GM23338 (cell line): ENCODE data around the gene GNA12. TPM values are rescaled to one million over a fixed set of nuclear protein-coding genes. Genes with fewer than 3 reads are reported as not detected.

Experiments
- ATAC-seq: fragments of 200-7000 bp; cut with Tn5 transposase; 3 replicates; pipeline ENCODE4 v1.9.1; 2020
- DNase-seq: peaks from one replicate; pipeline ENCODE4 v3.0.0-alpha.2; 2015; ENCODE audit warnings: low spot score
- H2AFZ ChIP-seq: fragments of 200-600 bp; sonication (generic); 2 replicates; pipeline ENCODE4 v1.8.0; 2016; ENCODE audit warnings: antibody characterized with exemption, mild to moderate bottlenecking, moderate library complexity
- H3F3A ChIP-seq: fragments of 200-600 bp; sonication (generic); replicated peaks from 2 replicates; pipeline ENCODE4 v1.8.0; 2017; ENCODE audit warnings: antibody characterized with exemption, mixed run types, low read depth
- H3K27ac ChIP-seq: fragments of 200-600 bp; sonication (generic); 2 replicates; pipeline ENCODE4 v1.6.1; 2016; ENCODE audit warnings: low read depth
- H3K27me3 ChIP-seq: fragments of 200-600 bp; sonication (generic); 2 replicates; pipeline ENCODE4 v1.8.0; 2016; ENCODE audit warnings: mild to moderate bottlenecking, mixed run types, moderate library complexity; ENCODE audit not compliant: insufficient read depth
- H3K36me3 ChIP-seq: fragments of 200-600 bp; sonication (generic); 2 replicates; pipeline ENCODE4 v1.8.0; 2016; ENCODE audit warnings: mild to moderate bottlenecking; ENCODE audit not compliant: insufficient read depth
- H3K4me1 ChIP-seq: fragments of 200-600 bp; sonication (generic); 2 replicates; pipeline ENCODE4 v1.8.0; 2016; ENCODE audit warnings: mild to moderate bottlenecking, moderate library complexity; ENCODE audit not compliant: insufficient read depth
- H3K4me2 ChIP-seq: fragments of 200-600 bp; sonication (generic); 2 replicates; pipeline ENCODE4 v1.7.1; 2017; ENCODE audit warnings: mixed run types
- H3K4me3 ChIP-seq: fragments of 200-600 bp; sonication (generic); 2 replicates; pipeline ENCODE4 v1.6.1; 2016; ENCODE audit warnings: mixed run types
- H3K79me2 ChIP-seq: fragments of 200-600 bp; sonication (generic); replicated peaks from 2 replicates; pipeline ENCODE4 v1.8.0; 2017; ENCODE audit warnings: mild to moderate bottlenecking; ENCODE audit not compliant: insufficient read depth
- H3K9me2 ChIP-seq: fragments of 200-600 bp; sonication (generic); 2 replicates; pipeline ENCODE4 v1.8.0; 2017; ENCODE audit not compliant: insufficient read depth
- H4K20me1 ChIP-seq: fragments of 200-600 bp; sonication (generic); replicated peaks from 2 replicates; pipeline ENCODE4 v1.8.0; 2017; ENCODE audit warnings: mild to moderate bottlenecking; ENCODE audit not compliant: insufficient read depth
- H3K27ac Mint-ChIP-seq: 2 replicates; pipeline ENCODE4 v1.8.0; 2020; ENCODE audit warnings: inconsistent platforms, mild to moderate bottlenecking, moderate library complexity, mixed read lengths
- H3K27me3 Mint-ChIP-seq: 3 replicates; pipeline ENCODE4 v1.8.0; 2022; ENCODE audit warnings: low read depth, mild to moderate bottlenecking, moderate library complexity, mixed read lengths, inconsistent platforms; ENCODE audit not compliant: insufficient read depth, poor library complexity
- H3K36me3 Mint-ChIP-seq: 3 replicates; pipeline ENCODE4 v1.8.0; 2021; ENCODE audit warnings: low read depth, mild to moderate bottlenecking, inconsistent platforms, moderate library complexity, mixed read lengths
- H3K4me1 Mint-ChIP-seq: 3 replicates; pipeline ENCODE4 v1.8.0; 2020; ENCODE audit warnings: mild to moderate bottlenecking, inconsistent platforms, mixed read lengths
- H3K4me3 Mint-ChIP-seq: 3 replicates; pipeline ENCODE4 v1.8.0; 2021; ENCODE audit warnings: moderate library complexity, mild to moderate bottlenecking, inconsistent platforms, mixed read lengths
- H3K9me3 Mint-ChIP-seq: 3 replicates; pipeline ENCODE4 v1.8.0; 2020; ENCODE audit warnings: moderate library complexity, mild to moderate bottlenecking, inconsistent platforms, mixed read lengths
- CREB1 ChIP-seq: fragments of 250-450 bp; sonication (Bioruptor Pico); IDR thresholded peaks from 2 replicates; pipeline ENCODE4 v1.5.0; 2020; ENCODE audit warnings: low read depth, mild to moderate bottlenecking, moderate library complexity
- ETS1 ChIP-seq: IDR thresholded peaks from 2 replicates; pipeline ENCODE4 v1.6.1; 2016; ENCODE audit warnings: antibody characterized with exemption
- EZH2 ChIP-seq: fragments of 200-600 bp; sonication (generic); IDR thresholded peaks from one replicate; pipeline ENCODE4 v1.8.0; 2017; ENCODE audit warnings: antibody characterized with exemption, mild to moderate bottlenecking, low read depth; ENCODE audit not compliant: unreplicated experiment
- EZH2phosphoT487 ChIP-seq: fragments of 200-600 bp; sonication (generic); IDR thresholded peaks from one replicate; pipeline ENCODE4 v1.8.1; 2018; ENCODE audit warnings: antibody characterized with exemption; ENCODE audit not compliant: unreplicated experiment
- JUNB ChIP-seq: IDR thresholded peaks from one replicate; pipeline ENCODE4 v1.6.1; 2016; ENCODE audit warnings: antibody characterized with exemption; ENCODE audit not compliant: unreplicated experiment
- NANOG ChIP-seq: IDR thresholded peaks from 2 replicates; pipeline ENCODE4 v1.6.1; 2016; ENCODE audit warnings: antibody characterized with exemption, borderline replicate concordance
- POLR2AphosphoS5 ChIP-seq: IDR thresholded peaks from 2 replicates; pipeline ENCODE4 v1.6.1; 2016; ENCODE audit warnings: antibody characterized with exemption, low read depth
- REST ChIP-seq: IDR thresholded peaks from one replicate; pipeline ENCODE4 v1.6.1; 2018; ENCODE audit warnings: antibody characterized with exemption; ENCODE audit not compliant: unreplicated experiment
- STAT1 ChIP-seq: IDR thresholded peaks from one replicate; pipeline ENCODE4 v1.6.1; 2016; ENCODE audit warnings: antibody characterized with exemption; ENCODE audit not compliant: unreplicated experiment
- ZNF114 ChIP-seq: fragments of 250-450 bp; sonication (Bioruptor Pico); IDR thresholded peaks from 2 replicates; pipeline ENCODE4 v1.5.0; 2020; ENCODE audit warnings: mild to moderate bottlenecking, moderate library complexity
- ZNF331 ChIP-seq: fragments of 250-450 bp; sonication (Bioruptor Pico); IDR thresholded peaks from 2 replicates; pipeline ENCODE4 v1.5.0; 2020; ENCODE audit warnings: low read depth, mild to moderate bottlenecking, moderate library complexity
- polyA plus RNA-seq: library from polyadenylated mRNA; unstranded; fragments of >200 nt; fragmentation: Nextera tagmentation; extraction: Ambion mirVana; gene quantifications from 2 replicates; pipeline ENCODE4 v1.2.1, GENCODE V29; 2016
- total RNA-seq: library from RNA; depleted of rRNA; stranded (reverse); fragments of >200 nt; shearing (Covaris generic); gene quantifications from 2 replicates; pipeline ENCODE4 v1.2.3, GENCODE V29; 2014
- TF ChIP-seq, protein P1 (sequence below), 2 experiments: fragments of 200-600 bp in 1 of 2; sonication (generic) in 1 of 2; conservative IDR thresholded peaks; 2 replicates each; pipeline versions ENCODE4 v1.5.1 to v1.6.1; 2016 to 2017; ENCODE audit warnings: antibody characterized with exemption in 2 of 2, low read depth in 2 of 2, mild to moderate bottlenecking in 2 of 2, moderate library complexity in 1 of 2
- TF ChIP-seq, protein P2 (sequence below): fragments of 250-450 bp; sonication (Bioruptor Pico); IDR thresholded peaks from 2 replicates; pipeline ENCODE4 v1.5.0; 2020; ENCODE audit warnings: mild to moderate bottlenecking, moderate library complexity

Gene GNA12
- total and polyA plus RNA-seq, 2 experiments from 2014 or later = 24.0 to 87.7 TPM

- H3K4me1 ChIP-seq = peaks cover 13% of the 10 kb centered on the region; the same call in 1 of the 2 replicates
- H3K79me2 ChIP-seq = no peaks in the 10 kb centered on the region
- ATAC-seq = peak; percentile 64
- H3K4me3 ChIP-seq = no peak overlapping the region
- no peak overlapping the region for H3K4me2 ChIP-seq
- Mint-ChIP-seq H3K36me3 (no peaks in the 10 kb centered on the region), H3K27ac (peak overlapping the region; percentile 94), H3K4me1 (peaks cover 14% of the 10 kb centered on the region), H3K27me3 (peaks cover 7% of the 10 kb centered on the region), H3K9me3 (no peaks in the 10 kb centered on the region), H3K4me3 (no peak overlapping the region)
- H3F3A ChIP-seq = 0 out of 2 replicates have a peak, but pooled peaks cover 7% of the 10 kb centered on the region
- H3K9me2 ChIP-seq = no peaks in the 10 kb centered on the region
- H3K27ac ChIP-seq = peak overlapping the region; percentile 64
- peak; percentile 58 for DNase-seq
- no peaks in the 10 kb centered on the region for H4K20me1 ChIP-seq
- H3K27me3 ChIP-seq = no peaks in the 10 kb centered on the region
- H3K36me3 ChIP-seq = no peaks in the 10 kb centered on the region
- TF ChIP-seq STAT1 = no peak
- TF ChIP-seq ZNF331 (CRISPR knock-in tag) = no peak
- no peak for TF ChIP-seq ETS1
- TF ChIP-seq REST = no peak
- TF ChIP-seq, protein P1, sequence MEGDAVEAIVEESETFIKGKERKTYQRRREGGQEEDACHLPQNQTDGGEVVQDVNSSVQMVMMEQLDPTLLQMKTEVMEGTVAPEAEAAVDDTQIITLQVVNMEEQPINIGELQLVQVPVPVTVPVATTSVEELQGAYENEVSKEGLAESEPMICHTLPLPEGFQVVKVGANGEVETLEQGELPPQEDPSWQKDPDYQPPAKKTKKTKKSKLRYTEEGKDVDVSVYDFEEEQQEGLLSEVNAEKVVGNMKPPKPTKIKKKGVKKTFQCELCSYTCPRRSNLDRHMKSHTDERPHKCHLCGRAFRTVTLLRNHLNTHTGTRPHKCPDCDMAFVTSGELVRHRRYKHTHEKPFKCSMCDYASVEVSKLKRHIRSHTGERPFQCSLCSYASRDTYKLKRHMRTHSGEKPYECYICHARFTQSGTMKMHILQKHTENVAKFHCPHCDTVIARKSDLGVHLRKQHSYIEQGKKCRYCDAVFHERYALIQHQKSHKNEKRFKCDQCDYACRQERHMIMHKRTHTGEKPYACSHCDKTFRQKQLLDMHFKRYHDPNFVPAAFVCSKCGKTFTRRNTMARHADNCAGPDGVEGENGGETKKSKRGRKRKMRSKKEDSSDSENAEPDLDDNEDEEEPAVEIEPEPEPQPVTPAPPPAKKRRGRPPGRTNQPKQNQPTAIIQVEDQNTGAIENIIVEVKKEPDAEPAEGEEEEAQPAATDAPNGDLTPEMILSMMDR (conservative IDR thresholded peaks at IDR 0.05; ENCODE audit: low read depth in 2 of 2) = no peak
- TF ChIP-seq JUNB = no peak
- TF ChIP-seq EZH2 = no peak
- TF ChIP-seq, protein P2, sequence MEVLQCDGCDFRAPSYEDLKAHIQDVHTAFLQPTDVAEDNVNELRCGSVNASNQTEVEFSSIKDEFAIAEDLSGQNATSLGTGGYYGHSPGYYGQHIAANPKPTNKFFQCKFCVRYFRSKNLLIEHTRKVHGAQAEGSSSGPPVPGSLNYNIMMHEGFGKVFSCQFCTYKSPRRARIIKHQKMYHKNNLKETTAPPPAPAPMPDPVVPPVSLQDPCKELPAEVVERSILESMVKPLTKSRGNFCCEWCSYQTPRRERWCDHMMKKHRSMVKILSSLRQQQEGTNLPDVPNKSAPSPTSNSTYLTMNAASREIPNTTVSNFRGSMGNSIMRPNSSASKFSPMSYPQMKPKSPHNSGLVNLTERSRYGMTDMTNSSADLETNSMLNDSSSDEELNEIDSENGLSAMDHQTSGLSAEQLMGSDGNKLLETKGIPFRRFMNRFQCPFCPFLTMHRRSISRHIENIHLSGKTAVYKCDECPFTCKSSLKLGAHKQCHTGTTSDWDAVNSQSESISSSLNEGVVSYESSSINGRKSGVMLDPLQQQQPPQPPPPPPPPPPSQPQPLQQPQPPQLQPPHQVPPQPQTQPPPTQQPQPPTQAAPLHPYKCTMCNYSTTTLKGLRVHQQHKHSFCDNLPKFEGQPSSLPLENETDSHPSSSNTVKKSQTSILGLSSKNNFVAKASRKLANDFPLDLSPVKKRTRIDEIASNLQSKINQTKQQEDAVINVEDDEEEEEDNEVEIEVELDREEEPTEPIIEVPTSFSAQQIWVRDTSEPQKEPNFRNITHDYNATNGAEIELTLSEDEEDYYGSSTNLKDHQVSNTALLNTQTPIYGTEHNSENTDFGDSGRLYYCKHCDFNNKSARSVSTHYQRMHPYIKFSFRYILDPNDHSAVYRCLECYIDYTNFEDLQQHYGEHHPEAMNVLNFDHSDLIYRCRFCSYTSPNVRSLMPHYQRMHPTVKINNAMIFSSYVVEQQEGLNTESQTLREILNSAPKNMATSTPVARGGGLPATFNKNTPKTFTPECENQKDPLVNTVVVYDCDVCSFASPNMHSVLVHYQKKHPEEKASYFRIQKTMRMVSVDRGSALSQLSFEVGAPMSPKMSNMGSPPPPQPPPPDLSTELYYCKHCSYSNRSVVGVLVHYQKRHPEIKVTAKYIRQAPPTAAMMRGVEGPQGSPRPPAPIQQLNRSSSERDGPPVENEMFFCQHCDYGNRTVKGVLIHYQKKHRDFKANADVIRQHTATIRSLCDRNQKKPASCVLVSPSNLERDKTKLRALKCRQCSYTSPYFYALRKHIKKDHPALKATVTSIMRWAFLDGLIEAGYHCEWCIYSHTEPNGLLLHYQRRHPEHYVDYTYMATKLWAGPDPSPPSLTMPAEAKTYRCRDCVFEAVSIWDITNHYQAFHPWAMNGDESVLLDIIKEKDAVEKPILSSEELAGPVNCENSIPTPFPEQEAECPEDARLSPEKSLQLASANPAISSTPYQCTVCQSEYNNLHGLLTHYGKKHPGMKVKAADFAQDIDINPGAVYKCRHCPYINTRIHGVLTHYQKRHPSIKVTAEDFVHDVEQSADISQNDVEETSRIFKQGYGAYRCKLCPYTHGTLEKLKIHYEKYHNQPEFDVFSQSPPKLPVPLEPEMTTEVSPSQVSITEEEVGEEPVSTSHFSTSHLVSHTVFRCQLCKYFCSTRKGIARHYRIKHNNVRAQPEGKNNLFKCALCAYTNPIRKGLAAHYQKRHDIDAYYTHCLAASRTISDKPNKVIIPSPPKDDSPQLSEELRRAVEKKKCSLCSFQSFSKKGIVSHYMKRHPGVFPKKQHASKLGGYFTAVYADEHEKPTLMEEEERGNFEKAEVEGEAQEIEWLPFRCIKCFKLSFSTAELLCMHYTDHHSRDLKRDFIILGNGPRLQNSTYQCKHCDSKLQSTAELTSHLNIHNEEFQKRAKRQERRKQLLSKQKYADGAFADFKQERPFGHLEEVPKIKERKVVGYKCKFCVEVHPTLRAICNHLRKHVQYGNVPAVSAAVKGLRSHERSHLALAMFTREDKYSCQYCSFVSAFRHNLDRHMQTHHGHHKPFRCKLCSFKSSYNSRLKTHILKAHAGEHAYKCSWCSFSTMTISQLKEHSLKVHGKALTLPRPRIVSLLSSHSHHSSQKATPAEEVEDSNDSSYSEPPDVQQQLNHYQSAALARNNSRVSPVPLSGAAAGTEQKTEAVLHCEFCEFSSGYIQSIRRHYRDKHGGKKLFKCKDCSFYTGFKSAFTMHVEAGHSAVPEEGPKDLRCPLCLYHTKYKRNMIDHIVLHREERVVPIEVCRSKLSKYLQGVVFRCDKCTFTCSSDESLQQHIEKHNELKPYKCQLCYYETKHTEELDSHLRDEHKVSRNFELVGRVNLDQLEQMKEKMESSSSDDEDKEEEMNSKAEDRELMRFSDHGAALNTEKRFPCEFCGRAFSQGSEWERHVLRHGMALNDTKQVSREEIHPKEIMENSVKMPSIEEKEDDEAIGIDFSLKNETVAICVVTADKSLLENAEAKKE (CRISPR knock-in tag) = no peak
- no peak for TF ChIP-seq POLR2AphosphoS5
- no peak for TF ChIP-seq ZNF114 (CRISPR knock-in tag)
- TF ChIP-seq NANOG = no peak
- TF ChIP-seq CREB1 (CRISPR knock-in tag) = no peak
- TF ChIP-seq EZH2phosphoT487 = no peak
- H2AFZ ChIP-seq = peak overlapping the region; percentile 95
These were observed 19.5 kb upstream of the GNA12 start for GRCh38 chr7:2863461-2864066.
